SK-N-SH treated with all-trans-retinoic acid at 6 μM for 48 hours (cell line): ENCODE results near the gene TMCC3.

Experiments used
- ARNTL ChIP-seq: fragments of 450-650 bp; formaldehyde crosslinking; IDR thresholded peaks from 2 replicates; pipeline ENCODE4 v1.5.0; 2020; ENCODE audit warnings: low read depth, mild to moderate bottlenecking, moderate library complexity, borderline replicate concordance
- BACH2 ChIP-seq: fragments of 250-450 bp; sonication (Bioruptor Pico); IDR thresholded peaks from 2 replicates; pipeline ENCODE4 v1.9.0; 2021; ENCODE audit warnings: mild to moderate bottlenecking, borderline replicate concordance
- CSDC2 ChIP-seq: fragments of 250-450 bp; sonication (Bioruptor Pico); IDR thresholded peaks from 2 replicates; pipeline ENCODE4 v1.5.0; 2020; ENCODE audit warnings: mild to moderate bottlenecking, moderate library complexity
- SNAI2 ChIP-seq: fragments of 250-450 bp; sonication (Bioruptor Pico); IDR thresholded peaks from 2 replicates; pipeline ENCODE4 v1.5.0; 2020; ENCODE audit warnings: mild to moderate bottlenecking, moderate library complexity

GRCh38 chr12:94649349-94650142 lies 811 bp downstream of the TMCC3 start:
- TF ChIP-seq SNAI2 (CRISPR knock-in tag), result no peak
- TF ChIP-seq ARNTL (CRISPR knock-in tag), result no peak
- TF ChIP-seq CSDC2 (CRISPR knock-in tag), result no peak
- no peak for TF ChIP-seq BACH2 (CRISPR knock-in tag)
